ENCODE measurements around the gene LARGE1. TPM values are rescaled to one million over a fixed set of nuclear protein-coding genes. Genes with fewer than 3 reads are reported as not detected.

LARGE1 gene
- total RNA-seq, 4 donors from 2014 or later, result 11.8 to 33.2 (median 22.6) TPM

GRCh38 chr22:33684087-33684486 is 236.2 kb downstream of the LARGE1 start:
- TF ChIP-seq CTCF (IDR thresholded peaks at IDR 0.05) (no peak), POLR2A (IDR thresholded peaks at IDR 0.05) (no peak)
- WGBS, 2 donors, result 93 to 95% methylated on average over 11 of the region's 11 CpGs
- intact Hi-C loops (cut with DNase I; ENCODE audit: low total_unique reads), result no loop called here
- no peak for DNase-seq (ENCODE audit: low spot score in 2 of 2)
- no peak overlapping the region for H3K4me3 ChIP-seq (ENCODE audit: low read depth, poor library complexity, severe bottlenecking)

- intact Hi-C loops (cut with DNase I; ENCODE audit: low total_unique reads), result no loop called here
- TF ChIP-seq POLR2A (IDR thresholded peaks at IDR 0.05) (no peak), CTCF (IDR thresholded peaks at IDR 0.05) (no peak)
- WGBS, 2 donors, result 62 to 70% methylated on average over 2 of the region's 2 CpGs
- no peak overlapping the region for H3K4me3 ChIP-seq (ENCODE audit: low read depth, poor library complexity, severe bottlenecking)
- no peak for DNase-seq (ENCODE audit: low spot score in 2 of 2)
These were observed 237.3 kb downstream of the LARGE1 start for GRCh38 chr22:33682927-33683326.

DNA sequence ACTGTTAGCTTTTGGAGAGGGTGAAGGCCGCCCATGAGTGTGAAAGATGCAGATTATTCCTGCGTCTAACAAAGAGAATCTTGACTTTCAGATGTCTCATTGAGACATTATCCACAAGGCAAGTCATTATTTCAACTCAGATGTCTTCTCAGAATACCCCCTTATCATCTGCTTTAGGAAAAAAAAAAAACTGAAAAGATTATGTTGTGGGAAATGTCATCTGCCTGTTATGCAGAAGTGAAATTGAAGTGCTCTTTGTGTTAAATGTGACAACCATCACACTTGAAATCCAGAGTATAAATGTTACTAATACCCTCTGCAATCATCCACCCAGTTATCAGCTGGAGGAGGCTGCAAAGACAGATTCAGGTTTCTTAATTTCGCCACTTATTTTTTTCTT is 239.6 kb downstream of the LARGE1 start:
- 94 to 95% methylated on average over 3 of the region's 3 CpGs for WGBS, 2 donors
- H3K4me3 ChIP-seq (ENCODE audit: low read depth, poor library complexity, severe bottlenecking), result no peak overlapping the region
- intact Hi-C loops (cut with DNase I; ENCODE audit: low total_unique reads), result no loop called here
- TF ChIP-seq CTCF (IDR thresholded peaks at IDR 0.05) (no peak), POLR2A (IDR thresholded peaks at IDR 0.05) (no peak)
- DNase-seq (ENCODE audit: low spot score in 2 of 2), result no peak

- intact Hi-C loops (cut with DNase I; ENCODE audit: low total_unique reads), result no loop called here
- no peak overlapping the region for H3K4me3 ChIP-seq (ENCODE audit: low read depth, poor library complexity, severe bottlenecking)
- no peak for TF ChIP-seq POLR2A (IDR thresholded peaks at IDR 0.05)
- TF ChIP-seq CTCF (IDR thresholded peaks at IDR 0.05), result no peak
- 80 to 82% methylated on average over 11 of the region's 11 CpGs for WGBS, 2 donors
- DNase-seq (ENCODE audit: low spot score in 2 of 2), result no peak
These were observed 241.8 kb downstream of the LARGE1 start for GRCh38 chr22:33678523-33678922.

- H3K4me3 ChIP-seq (ENCODE audit: low read depth, poor library complexity, severe bottlenecking), result no peak overlapping the region
- intact Hi-C loops (cut with DNase I; ENCODE audit: low total_unique reads), result no loop called here
- TF ChIP-seq POLR2A (IDR thresholded peaks at IDR 0.05), result no peak
- no peak for TF ChIP-seq CTCF (IDR thresholded peaks at IDR 0.05)
- peak in 1 of 2 donors; percentile 18 for DNase-seq (ENCODE audit: low spot score in 2 of 2)
- 70 to 78% methylated on average over 4 of the region's 4 CpGs for WGBS, 2 donors
These were observed 242.7 kb downstream of the LARGE1 start for GRCh38 chr22:33677536-33677935.

DNA sequence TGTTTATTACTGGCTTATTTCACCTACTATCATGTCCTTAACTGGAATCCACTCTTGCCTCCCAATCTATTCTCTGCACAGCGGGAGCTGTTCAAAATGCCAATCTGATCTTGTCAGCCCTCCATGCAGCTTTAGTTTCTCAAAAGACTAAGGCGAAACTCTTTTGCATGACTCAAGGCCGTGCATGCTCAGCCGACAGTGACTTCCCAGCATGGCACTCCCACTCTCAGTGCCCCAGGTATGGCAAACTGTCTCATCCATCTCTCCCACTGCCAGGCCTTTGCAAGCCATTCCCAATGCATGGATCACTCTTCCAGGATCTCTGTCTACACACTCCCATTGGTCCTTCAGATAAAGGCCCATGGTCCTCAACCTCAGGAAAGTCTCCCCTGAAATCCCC is 245.9 kb downstream of the LARGE1 start:
- intact Hi-C loops (cut with DNase I; ENCODE audit: low total_unique reads), result no loop called here

More for the DNA sequence above, 245.9 kb downstream of the LARGE1 start:
- WGBS, 2 donors, result 85 to 89% methylated on average over 4 of the region's 4 CpGs
- peak in 1 of 2 donors; percentile 28 for DNase-seq (ENCODE audit: low spot score in 2 of 2)
- TF ChIP-seq POLR2A (IDR thresholded peaks at IDR 0.05), result no peak
- TF ChIP-seq CTCF (IDR thresholded peaks at IDR 0.05), result no peak
- H3K4me3 ChIP-seq (ENCODE audit: low read depth, poor library complexity, severe bottlenecking), result no peak overlapping the region
